Parathyroid adenoma (tissue), 2 donors: ENCODE measurements around the gene PRXL2B.
A peak's percentile ranks its signal among the peaks of the same experiment; 100 is the strongest.

ENCODE experiments used
- H2AFZ ChIP-seq: fragments of 300-600 bp; sonication (generic); one replicate; pipeline ENCODE4 v1.7.0; 2017; ENCODE audit warnings: antibody characterized with exemption, mild to moderate bottlenecking
- H3K27ac ChIP-seq: fragments of 300-600 bp; sonication (generic); one replicate; pipeline ENCODE4 v1.7.0; 2017
- H3K27me3 ChIP-seq: fragments of 300-600 bp; sonication (generic); one replicate; pipeline ENCODE4 v1.7.0; 2017; ENCODE audit warnings: low read length; ENCODE audit not compliant: control insufficient read depth, insufficient read depth
- H3K36me3 ChIP-seq: fragments of 300-600 bp; sonication (generic); one replicate; pipeline ENCODE4 v1.7.0; 2017; ENCODE audit warnings: low read length; ENCODE audit not compliant: control insufficient read depth, insufficient read depth
- H3K4me1 ChIP-seq: fragments of 300-600 bp; sonication (generic); one replicate; pipeline ENCODE4 v1.7.0; 2017; ENCODE audit warnings: control low read depth
- H3K4me2 ChIP-seq: fragments of 300-600 bp; sonication (generic); one replicate; pipeline ENCODE4 v1.7.0; 2017; ENCODE audit warnings: low read length
- H3K4me3 ChIP-seq: fragments of 300-600 bp; sonication (generic); one replicate; pipeline ENCODE4 v1.7.0; 2017; ENCODE audit warnings: low read depth, low read length
- H3K79me2 ChIP-seq: fragments of 300-600 bp; sonication (generic); one replicate; pipeline ENCODE4 v1.7.0; 2017; ENCODE audit warnings: control low read depth
- H3K9ac ChIP-seq: fragments of 300-600 bp; sonication (generic); one replicate; pipeline ENCODE4 v1.7.0; 2017; ENCODE audit warnings: mild to moderate bottlenecking
- H3K9me3 ChIP-seq: fragments of 300-600 bp; sonication (generic); one replicate; pipeline ENCODE4 v1.7.0; 2017; ENCODE audit warnings: low read length; ENCODE audit not compliant: control insufficient read depth
- CTCF ChIP-seq: fragments of 300-600 bp; sonication (generic); IDR thresholded peaks from one replicate; pipeline ENCODE4 v1.7.0; 2017; ENCODE audit warnings: antibody characterized with exemption, mild to moderate bottlenecking
- donor health status: primary hyperparathyroidism.

The PRXL2B gene

GRCh38 chr1:2583331-2583791 lies 3.2 kb upstream of the PRXL2B start:
- Histone ChIP-seq H3K4me3 (peak overlapping the region; percentile 34), H3K4me1 (peaks cover 12% of the 10 kb centered on the region), H3K27ac (peak overlapping the region; percentile 90), H2AFZ (peak overlapping the region; percentile 69), H3K9ac (no peak overlapping the region), H3K9me3 (no peaks in the 10 kb centered on the region), H3K79me2 (no peaks in the 10 kb centered on the region), H3K36me3 (no peaks in the 10 kb centered on the region), H3K4me2 (peak overlapping the region; percentile 68), H3K27me3 (no peaks in the 10 kb centered on the region)
- no peak for TF ChIP-seq CTCF

GRCh38 chr1:2583871-2584351 lies 2.7 kb upstream of the PRXL2B start:
- Histone ChIP-seq H3K4me2 (peak overlapping the region; percentile 68), H3K9ac (no peak overlapping the region), H3K27me3 (no peaks in the 10 kb centered on the region), H3K9me3 (no peaks in the 10 kb centered on the region), H2AFZ (peak overlapping the region; percentile 69), H3K27ac (peak overlapping the region; percentile 90), H3K36me3 (no peaks in the 10 kb centered on the region), H3K4me3 (peak overlapping the region; percentile 34), H3K79me2 (no peaks in the 10 kb centered on the region), H3K4me1 (peaks cover 7% of the 10 kb centered on the region)
- TF ChIP-seq CTCF = no peak

- H3K4me1 ChIP-seq = peaks cover 7% of the 10 kb centered on the region
- peak overlapping the region; percentile 90 for H3K27ac ChIP-seq
Measured at GRCh38 chr1:2584686-2585317, 1.8 kb upstream of the PRXL2B start.

GRCh38 chr1:2585318-2586092 lies 1.1 kb upstream of the PRXL2B start:
- peaks cover 7% of the 10 kb centered on the region for H3K4me1 ChIP-seq
- H3K27me3 ChIP-seq = no peaks in the 10 kb centered on the region
- H3K4me2 ChIP-seq = peak overlapping the region; percentile 98
- no peaks in the 10 kb centered on the region for H3K36me3 ChIP-seq
- H3K4me3 ChIP-seq = peak overlapping the region; percentile 89
- H2AFZ ChIP-seq = peak overlapping the region; percentile 46
- H3K27ac ChIP-seq = peak overlapping the region; percentile 90
- H3K79me2 ChIP-seq = no peaks in the 10 kb centered on the region
- peak overlapping the region; percentile 35 for H3K9ac ChIP-seq
- no peaks in the 10 kb centered on the region for H3K9me3 ChIP-seq
- TF ChIP-seq CTCF = no peak

More at GRCh38 chr1:2584686-2585317, 1.8 kb upstream of the PRXL2B start:
- H3K27me3 ChIP-seq = no peaks in the 10 kb centered on the region
- no peaks in the 10 kb centered on the region for H3K36me3 ChIP-seq
- H3K9me3 ChIP-seq = no peaks in the 10 kb centered on the region
- H3K79me2 ChIP-seq = no peaks in the 10 kb centered on the region
- H3K4me2 ChIP-seq = peak overlapping the region; percentile 98
- peak overlapping the region; percentile 35 for H3K9ac ChIP-seq
- H2AFZ ChIP-seq = peak overlapping the region; percentile 46
- TF ChIP-seq CTCF = no peak
- peak overlapping the region; percentile 89 for H3K4me3 ChIP-seq
